GM12878 (cell line): ENCODE measurements around the gene GALC. TPM values are rescaled to one million over a fixed set of nuclear protein-coding genes. Genes with fewer than 3 reads are reported as not detected.

Source experiments
- ATAC-seq: fragments of 200-7000 bp; cut with Tn5 transposase; 3 replicates; pipeline ENCODE4 v1.9.1; 2020; ENCODE audit warnings: mild to moderate bottlenecking, moderate library complexity
- BruUV-seq: library from RNA; stranded (reverse); fragments of 400-500 nt; replicated peaks from 2 replicates; lab custom pipeline; 2021; lab: Mats Ljungman, UMichigan
- CTCF ChIA-PET: fragments of 300-600 bp; sonication (Branson Sonifier 250); formaldehyde crosslinking; extraction: SDS; loops from one replicate; lab custom pipeline; 2021; ENCODE audit warnings: inconsistent platforms; lab: Yijun Ruan, JAX
- POLR2A ChIA-PET: fragments of 350-600 bp; formaldehyde crosslinking; extraction: SDS; loops from one replicate; lab custom pipeline; 2021; ENCODE audit warnings: inconsistent platforms; lab: Charles Lee
- RAD21 ChIA-PET: fragments of 300-600 bp; sonication (Branson Sonifier 250); formaldehyde crosslinking; loops from one replicate; lab custom pipeline; 2023; ENCODE audit warnings: antibody characterized with exemption; ENCODE audit not compliant: unreplicated experiment; lab: Charles Lee
- SMC1A ChIA-PET: fragments of 300-600 bp; sonication (Branson Sonifier 250); formaldehyde crosslinking; loops from one replicate; lab custom pipeline; 2023; ENCODE audit not compliant: unreplicated experiment, uncharacterized antibody; lab: Charles Lee
- DNase-seq: peaks from one replicate; pipeline ENCODE4 v3.0.0-alpha.2; 2011; ENCODE audit warnings: low read depth, low spot score
- FAIRE-seq: peaks from 3 replicates; lab custom pipeline; 2011; peaks lifted over from hg19 to GRCh38; lab: Jason Lieb, UNC
- H2AFZ ChIP-seq: 2 replicates; pipeline ENCODE4 v1.6.0; 2011; ENCODE audit warnings: low read depth, low read length, control low read depth; ENCODE audit not compliant: control insufficient read depth
- H3K27ac ChIP-seq: 2 replicates; pipeline ENCODE4 v1.5.1; 2011; ENCODE audit warnings: control low read depth; ENCODE audit not compliant: control insufficient read depth, insufficient read depth
- H3K27me3 ChIP-seq, 2 experiments: replicated peaks in 1 of 2; 2 replicates each; pipeline versions ENCODE4 v1.6.0 to v1.6.1; 2011; ENCODE audit warnings: low read length in 1 of 2; ENCODE audit not compliant: control insufficient read depth in 2 of 2, insufficient read depth in 2 of 2
- H3K36me3 ChIP-seq, 2 experiments: 2 replicates each; pipeline ENCODE4 v1.5.1; 2011; ENCODE audit warnings: low read length in 1 of 2; ENCODE audit not compliant: control insufficient read depth in 2 of 2, insufficient read depth in 2 of 2
- H3K4me1 ChIP-seq: 2 replicates; pipeline ENCODE4 v1.6.1; 2011; ENCODE audit warnings: mild to moderate bottlenecking, low read length, moderate library complexity, mixed read lengths; ENCODE audit not compliant: control insufficient read depth, insufficient read depth
- H3K4me2 ChIP-seq: 2 replicates; pipeline ENCODE4 v1.6.0; 2011; ENCODE audit warnings: control low read depth; ENCODE audit not compliant: control insufficient read depth, insufficient read depth
- H3K4me3 ChIP-seq: fragments of 200-600 bp; sonication (generic); 2 replicates; pipeline ENCODE4 v1.5.1; 2016
- H3K79me2 ChIP-seq: 2 replicates; pipeline ENCODE4 v1.6.0; 2011; ENCODE audit warnings: low read length; ENCODE audit not compliant: control insufficient read depth, insufficient read depth
- H3K9ac ChIP-seq: 2 replicates; pipeline ENCODE4 v1.8.0; 2011; ENCODE audit warnings: low read length, control low read depth, mixed read lengths; ENCODE audit not compliant: control insufficient read depth, insufficient read depth
- H3K9me3 ChIP-seq: replicated peaks from 3 replicates; pipeline ENCODE4 v1.5.1; 2011; ENCODE audit warnings: mild to moderate bottlenecking, low read length; ENCODE audit not compliant: control insufficient read depth, insufficient read depth
- H4K20me1 ChIP-seq: 2 replicates; pipeline ENCODE4 v1.6.0; 2011; ENCODE audit not compliant: control insufficient read depth, insufficient read depth
- BMI1 ChIP-seq: fragments of 450-650 bp; IDR thresholded peaks from 2 replicates; pipeline ENCODE4 v1.6.1; 2016; ENCODE audit warnings: mild to moderate bottlenecking, moderate library complexity, borderline replicate concordance
- FOS ChIP-seq: IDR thresholded peaks from 3 replicates; pipeline ENCODE4 v1.6.1; 2011; ENCODE audit warnings: borderline replicate concordance; ENCODE audit not compliant: insufficient read length; ENCODE audit errors: extremely low read depth
- IKZF1 ChIP-seq: fragments of 450-650 bp; conservative IDR thresholded peaks from 2 replicates; pipeline ENCODE4 v1.6.1; 2017; ENCODE audit warnings: antibody characterized with exemption, mild to moderate bottlenecking
- KLF5 ChIP-seq: fragments of 450-650 bp; IDR thresholded peaks from 2 replicates; pipeline ENCODE4 v1.6.1; 2014; ENCODE audit warnings: mild to moderate bottlenecking; ENCODE audit not compliant: partially characterized antibody
- NFYB ChIP-seq: IDR thresholded peaks from 2 replicates; pipeline ENCODE4 v1.6.1; 2011; ENCODE audit warnings: low read depth, mild to moderate bottlenecking, low read length, improper control_type of control experiment, moderate library complexity; ENCODE audit not compliant: insufficient read depth
- PAX8 ChIP-seq: fragments of 450-650 bp; IDR thresholded peaks from 2 replicates; pipeline ENCODE4 v1.6.1; 2017; ENCODE audit warnings: mild to moderate bottlenecking, moderate library complexity
- POU2F2 ChIP-seq: IDR thresholded peaks from 3 replicates; pipeline ENCODE4 v1.6.1; 2011; ENCODE audit warnings: low read depth, mild to moderate bottlenecking, low read length, borderline replicate concordance
- RAD51 ChIP-seq: fragments of 450-650 bp; IDR thresholded peaks from 2 replicates; pipeline ENCODE4 v1.6.1; 2016; ENCODE audit warnings: moderate library complexity, mild to moderate bottlenecking, inconsistent platforms
- RCOR1 ChIP-seq: conservative IDR thresholded peaks from 2 replicates; pipeline ENCODE4 v1.6.1; 2012; ENCODE audit warnings: low read depth, low read length, improper control_type of control experiment
- STAT3 ChIP-seq: IDR thresholded peaks from 2 replicates; pipeline ENCODE4 v1.6.1; 2011; ENCODE audit warnings: low read depth, low read length, improper control_type of control experiment
- TCF3 ChIP-seq: IDR thresholded peaks from 2 replicates; pipeline ENCODE4 v1.6.1; 2012; ENCODE audit warnings: low read depth, mild to moderate bottlenecking, low read length, borderline replicate concordance; ENCODE audit not compliant: insufficient read depth
- WGBS: methylation state at CpG from one replicate; pipeline ENCODE4 v1.1.6; 2016; ENCODE audit warnings: low lambda C conversion rate; ENCODE audit not compliant: insufficient replicate concordance, insufficient coverage; ENCODE audit errors: missing lambda C conversion rate; 5-methylcytosine and 5-hydroxymethylcytosine counted together
- in situ Hi-C: fragments of 300-500 bp; cut with MboI; formaldehyde crosslinking; loops from 9 replicates; pipeline ENCODE4 v1.14.3; 2018; ENCODE audit warnings: mixed read lengths
- intact Hi-C: fragments of 100-400 bp; cut with micrococcal nuclease; formaldehyde crosslinking; loops from one replicate; pipeline ENCODE4 v1.14.2; 2022; ENCODE audit not compliant: unreplicated experiment
- polyA plus RNA-seq, 11 experiments: library from polyadenylated mRNA; depleted of rRNA in 4 of 11; unstranded in 6 of 11; stranded (reverse) in 5 of 11; fragments of >200 nt; fragmentation: Nextera tagmentation in 4 of 11; fragmentation: Illumina TruSeq in 1 of 11; extraction: Ambion mirVana in 4 of 11; extraction: Trizol in 1 of 11; gene quantifications; 1 replicate in 1 of 11; 2 replicates in 10 of 11; pipeline versions ENCODE4 v1.2.1 to v1.2.3, GENCODE V29; 2011 to 2016; ENCODE audit warnings: inconsistent platforms in 2 of 11, missing spikeins in 2 of 11, low read depth in 1 of 11
- total RNA-seq, 4 experiments: library from RNA; depleted of rRNA in 3 of 4; stranded (reverse); fragments of >200 nt in 3 of 4; fragmentation: Illumina TruSeq in 1 of 4; extraction: Trizol in 1 of 4; gene quantifications; 2 replicates each; pipeline versions ENCODE4 v1.2.1 to v1.2.3, GENCODE V29; 2013 to 2021
- TF ChIP-seq, protein P1 (sequence below): fragments of 450-650 bp; IDR thresholded peaks from 2 replicates; pipeline ENCODE4 v1.6.1; 2016; ENCODE audit warnings: mild to moderate bottlenecking
- TF ChIP-seq, protein P2 (sequence below): fragments of 450-650 bp; IDR thresholded peaks from 2 replicates; pipeline ENCODE4 v1.6.1; 2014; ENCODE audit warnings: mild to moderate bottlenecking
- TF ChIP-seq, protein P3 (sequence below): fragments of 450-650 bp; IDR thresholded peaks from 2 replicates; pipeline ENCODE4 v1.6.1; 2018; ENCODE audit warnings: mild to moderate bottlenecking, low read depth, moderate library complexity; ENCODE audit not compliant: partially characterized antibody
- TF ChIP-seq, protein P4 (sequence below): fragments of 450-650 bp; IDR thresholded peaks from 2 replicates; pipeline ENCODE4 v1.6.1; 2016; ENCODE audit warnings: mild to moderate bottlenecking, moderate library complexity, borderline replicate concordance

GALC gene
- total and polyA plus RNA-seq, 10 of the 15 experiments (the other 5 are each of a cell fraction or from before 2014, with no cell fraction given), result 1.3 to 14.0 (median 4.5) TPM

DNA sequence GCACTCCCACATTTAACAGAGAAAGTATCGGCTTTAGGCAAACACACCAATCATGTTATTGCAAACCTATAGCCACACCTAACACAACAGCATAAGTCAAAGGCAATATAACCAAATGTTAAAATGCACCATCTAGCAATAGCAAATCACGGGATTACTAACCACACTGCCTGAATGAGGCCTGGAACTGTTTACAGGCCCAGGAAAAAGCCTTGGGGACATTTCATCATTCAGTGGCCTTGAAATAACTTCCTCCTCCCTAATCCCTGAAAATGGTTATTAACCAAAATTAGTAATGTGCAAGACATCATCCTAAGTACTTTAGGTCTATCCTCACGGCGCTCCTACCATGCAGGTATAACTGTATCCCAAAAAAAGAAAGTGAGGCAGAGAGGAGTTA is 2.3 kb downstream of the GALC start:
- RAD21 ChIA-PET, result interaction anchor here (1.9 kb wide), 1 partner anchor 44 kb away, joined by 5 read pairs; no protein-coding TSS in a partner anchor
- TF ChIP-seq, protein P1, sequence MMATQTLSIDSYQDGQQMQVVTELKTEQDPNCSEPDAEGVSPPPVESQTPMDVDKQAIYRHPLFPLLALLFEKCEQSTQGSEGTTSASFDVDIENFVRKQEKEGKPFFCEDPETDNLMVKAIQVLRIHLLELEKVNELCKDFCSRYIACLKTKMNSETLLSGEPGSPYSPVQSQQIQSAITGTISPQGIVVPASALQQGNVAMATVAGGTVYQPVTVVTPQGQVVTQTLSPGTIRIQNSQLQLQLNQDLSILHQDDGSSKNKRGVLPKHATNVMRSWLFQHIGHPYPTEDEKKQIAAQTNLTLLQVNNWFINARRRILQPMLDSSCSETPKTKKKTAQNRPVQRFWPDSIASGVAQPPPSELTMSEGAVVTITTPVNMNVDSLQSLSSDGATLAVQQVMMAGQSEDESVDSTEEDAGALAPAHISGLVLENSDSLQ, result no peak
- no peak for TF ChIP-seq NFYB
- TF ChIP-seq PAX8, result no peak
- no peak for TF ChIP-seq RAD51
- TF ChIP-seq, protein P2, sequence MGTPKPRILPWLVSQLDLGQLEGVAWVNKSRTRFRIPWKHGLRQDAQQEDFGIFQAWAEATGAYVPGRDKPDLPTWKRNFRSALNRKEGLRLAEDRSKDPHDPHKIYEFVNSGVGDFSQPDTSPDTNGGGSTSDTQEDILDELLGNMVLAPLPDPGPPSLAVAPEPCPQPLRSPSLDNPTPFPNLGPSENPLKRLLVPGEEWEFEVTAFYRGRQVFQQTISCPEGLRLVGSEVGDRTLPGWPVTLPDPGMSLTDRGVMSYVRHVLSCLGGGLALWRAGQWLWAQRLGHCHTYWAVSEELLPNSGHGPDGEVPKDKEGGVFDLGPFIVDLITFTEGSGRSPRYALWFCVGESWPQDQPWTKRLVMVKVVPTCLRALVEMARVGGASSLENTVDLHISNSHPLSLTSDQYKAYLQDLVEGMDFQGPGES, result no peak
- no peak for TF ChIP-seq TCF3
- TF ChIP-seq, protein P3, sequence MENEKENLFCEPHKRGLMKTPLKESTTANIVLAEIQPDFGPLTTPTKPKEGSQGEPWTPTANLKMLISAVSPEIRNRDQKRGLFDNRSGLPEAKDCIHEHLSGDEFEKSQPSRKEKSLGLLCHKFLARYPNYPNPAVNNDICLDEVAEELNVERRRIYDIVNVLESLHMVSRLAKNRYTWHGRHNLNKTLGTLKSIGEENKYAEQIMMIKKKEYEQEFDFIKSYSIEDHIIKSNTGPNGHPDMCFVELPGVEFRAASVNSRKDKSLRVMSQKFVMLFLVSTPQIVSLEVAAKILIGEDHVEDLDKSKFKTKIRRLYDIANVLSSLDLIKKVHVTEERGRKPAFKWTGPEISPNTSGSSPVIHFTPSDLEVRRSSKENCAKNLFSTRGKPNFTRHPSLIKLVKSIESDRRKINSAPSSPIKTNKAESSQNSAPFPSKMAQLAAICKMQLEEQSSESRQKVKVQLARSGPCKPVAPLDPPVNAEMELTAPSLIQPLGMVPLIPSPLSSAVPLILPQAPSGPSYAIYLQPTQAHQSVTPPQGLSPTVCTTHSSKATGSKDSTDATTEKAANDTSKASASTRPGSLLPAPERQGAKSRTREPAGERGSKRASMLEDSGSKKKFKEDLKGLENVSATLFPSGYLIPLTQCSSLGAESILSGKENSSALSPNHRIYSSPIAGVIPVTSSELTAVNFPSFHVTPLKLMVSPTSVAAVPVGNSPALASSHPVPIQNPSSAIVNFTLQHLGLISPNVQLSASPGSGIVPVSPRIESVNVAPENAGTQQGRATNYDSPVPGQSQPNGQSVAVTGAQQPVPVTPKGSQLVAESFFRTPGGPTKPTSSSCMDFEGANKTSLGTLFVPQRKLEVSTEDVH, result no peak
- no peak for TF ChIP-seq FOS
- no peak for TF ChIP-seq KLF5
- TF ChIP-seq IKZF1, result no peak
- TF ChIP-seq, protein P4, sequence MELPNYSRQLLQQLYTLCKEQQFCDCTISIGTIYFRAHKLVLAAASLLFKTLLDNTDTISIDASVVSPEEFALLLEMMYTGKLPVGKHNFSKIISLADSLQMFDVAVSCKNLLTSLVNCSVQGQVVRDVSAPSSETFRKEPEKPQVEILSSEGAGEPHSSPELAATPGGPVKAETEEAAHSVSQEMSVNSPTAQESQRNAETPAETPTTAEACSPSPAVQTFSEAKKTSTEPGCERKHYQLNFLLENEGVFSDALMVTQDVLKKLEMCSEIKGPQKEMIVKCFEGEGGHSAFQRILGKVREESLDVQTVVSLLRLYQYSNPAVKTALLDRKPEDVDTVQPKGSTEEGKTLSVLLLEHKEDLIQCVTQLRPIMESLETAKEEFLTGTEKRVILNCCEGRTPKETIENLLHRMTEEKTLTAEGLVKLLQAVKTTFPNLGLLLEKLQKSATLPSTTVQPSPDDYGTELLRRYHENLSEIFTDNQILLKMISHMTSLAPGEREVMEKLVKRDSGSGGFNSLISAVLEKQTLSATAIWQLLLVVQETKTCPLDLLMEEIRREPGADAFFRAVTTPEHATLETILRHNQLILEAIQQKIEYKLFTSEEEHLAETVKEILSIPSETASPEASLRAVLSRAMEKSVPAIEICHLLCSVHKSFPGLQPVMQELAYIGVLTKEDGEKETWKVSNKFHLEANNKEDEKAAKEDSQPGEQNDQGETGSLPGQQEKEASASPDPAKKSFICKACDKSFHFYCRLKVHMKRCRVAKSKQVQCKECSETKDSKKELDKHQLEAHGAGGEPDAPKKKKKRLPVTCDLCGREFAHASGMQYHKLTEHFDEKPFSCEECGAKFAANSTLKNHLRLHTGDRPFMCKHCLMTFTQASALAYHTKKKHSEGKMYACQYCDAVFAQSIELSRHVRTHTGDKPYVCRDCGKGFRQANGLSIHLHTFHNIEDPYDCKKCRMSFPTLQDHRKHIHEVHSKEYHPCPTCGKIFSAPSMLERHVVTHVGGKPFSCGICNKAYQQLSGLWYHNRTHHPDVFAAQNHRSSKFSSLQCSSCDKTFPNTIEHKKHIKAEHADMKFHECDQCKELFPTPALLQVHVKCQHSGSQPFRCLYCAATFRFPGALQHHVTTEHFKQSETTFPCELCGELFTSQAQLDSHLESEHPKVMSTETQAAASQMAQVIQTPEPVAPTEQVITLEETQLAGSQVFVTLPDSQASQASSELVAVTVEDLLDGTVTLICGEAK, result no peak
- no peak for TF ChIP-seq BMI1
- TF ChIP-seq RCOR1, result no peak
- TF ChIP-seq POU2F2, result no peak
- no peak for TF ChIP-seq STAT3

More for the DNA sequence above, 2.3 kb downstream of the GALC start:
- no peak overlapping the region for H3K9ac ChIP-seq
- in situ Hi-C loops (no loop called here), intact Hi-C loops (loop anchor here (10.0 kb wide), 1 partner anchor 1964 kb away; the partner anchor contains the start of genes EFCAB11 and TDP1)
- CTCF ChIA-PET, result interaction anchor here (0.7 to 3.4 kb wide), 4 partner anchors 23 to 45 kb away, joined by 3 to 17 read pairs (median 4); no protein-coding TSS in a partner anchor
- H3K27me3 ChIP-seq, result no peaks in the 10 kb centered on the region
- peaks cover 24% of the 10 kb centered on the region for H3K4me1 ChIP-seq
- SMC1A ChIA-PET, result interaction anchor here (1.0 to 1.7 kb wide), 4 partner anchors 24 to 43 kb away, joined by 3 to 9 read pairs (median 4); no protein-coding TSS in a partner anchor
- POLR2A ChIA-PET, result no interaction called here
- ATAC-seq, result no peak
- no TSS peak for BruUV-seq
- no peak for DNase-seq
- H3K4me3 ChIP-seq, result no peak overlapping the region
- H3K9me3 ChIP-seq, result no peaks in the 10 kb centered on the region; the same call in 1 of the 3 replicates
- H3K4me2 ChIP-seq, result no peak overlapping the region
- no peak overlapping the region for H3K27ac ChIP-seq
- FAIRE-seq, result no peak
- H2AFZ ChIP-seq, result no peak overlapping the region
- H3K79me2 ChIP-seq, result no peaks in the 10 kb centered on the region
- 95% methylated on average over 4 of the region's 4 CpGs for WGBS
- H4K20me1 ChIP-seq, result no peaks in the 10 kb centered on the region
- H3K36me3 ChIP-seq, result no peaks in the 10 kb centered on the region
